ENCODE data around the gene FGF1. TPM values are rescaled to one million over a fixed set of nuclear protein-coding genes. Genes with fewer than 3 reads are reported as not detected.

Gene FGF1
- total and polyA plus RNA-seq, 2 donors (not counting 3 experiments of a cell fraction or from before 2014, with no cell fraction given) = not detected

DNA sequence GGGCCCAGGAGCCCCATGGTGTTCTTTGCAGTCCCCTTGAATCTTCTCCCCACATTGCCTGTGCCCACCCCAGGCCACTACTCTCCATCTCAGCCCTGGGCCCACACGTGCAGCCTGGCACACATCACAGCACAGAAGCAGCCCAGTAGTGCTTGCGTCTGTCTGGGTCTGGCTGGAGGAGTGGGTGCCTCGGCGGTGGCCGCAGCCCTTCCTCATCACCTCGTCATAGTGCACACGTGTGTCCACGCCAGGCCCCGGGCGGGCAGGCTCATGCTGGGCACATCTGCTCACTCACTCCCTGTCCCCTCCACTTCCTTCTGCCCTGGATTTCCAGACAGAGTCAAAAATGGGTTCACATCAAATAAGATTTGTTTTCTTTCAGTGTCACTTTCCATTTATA is 33.3 kb downstream of the FGF1 start:
- H4K20me1 ChIP-seq (replicated peaks; ENCODE audit: control insufficient read depth, extremely low read depth, insufficient read depth, low read length) = no peaks in the 10 kb centered on the region
- ChIA-PET POLR2A (no interaction called here), CTCF (interaction anchor here (1.6 to 5.9 kb wide), 3 partner anchors 42 to 60 kb away, joined by 5 to 355 read pairs (median 80); no protein-coding TSS in a partner anchor)
- H3K79me2 ChIP-seq (ENCODE audit: control insufficient read depth, insufficient read depth, low read length) = no peaks in the 10 kb centered on the region
- H3K4me2 ChIP-seq (ENCODE audit: insufficient read depth, low read length) = no peak overlapping the region
- H3K9me3 ChIP-seq (replicated peaks; ENCODE audit: control insufficient read depth, insufficient read depth, low read length) = no peaks in the 10 kb centered on the region
- no peaks in the 10 kb centered on the region for H3K4me1 ChIP-seq (ENCODE audit: control insufficient read depth, extremely low read depth, insufficient read depth, low read length)
- intact Hi-C loops (cut with micrococcal nuclease) = no loop called here
- no peak for DNase-seq (ENCODE audit: low read depth, low spot score)
- H2AFZ ChIP-seq (ENCODE audit: low read depth, low read length) = no peak overlapping the region
- TF ChIP-seq POLR2A (IDR thresholded peaks at IDR 0.05; ENCODE audit: low read depth, low read length) (no peak), JUN (IDR thresholded peaks at IDR 0.05; ENCODE audit: borderline replicate concordance, insufficient read depth, insufficient read length, low read depth) (no peak), GATA2 (IDR thresholded peaks at IDR 0.05; ENCODE audit: insufficient read depth, insufficient read length, low read depth, low read length) (no peak), EZH2 (IDR thresholded peaks at IDR 0.05; ENCODE audit: borderline replicate concordance, low read depth, low read length, severe bottlenecking) (no peak), MYC (IDR thresholded peaks at IDR 0.05; ENCODE audit: low read depth, low read length) (no peak), POLR2AphosphoS5 (IDR thresholded peaks at IDR 0.05; ENCODE audit: insufficient read depth, low read depth, low read length) (no peak)
- TF ChIP-seq, protein P1, sequence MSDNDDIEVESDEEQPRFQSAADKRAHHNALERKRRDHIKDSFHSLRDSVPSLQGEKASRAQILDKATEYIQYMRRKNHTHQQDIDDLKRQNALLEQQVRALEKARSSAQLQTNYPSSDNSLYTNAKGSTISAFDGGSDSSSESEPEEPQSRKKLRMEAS (IDR thresholded peaks at IDR 0.05; ENCODE audit: insufficient read depth, insufficient read length) = no peak
- TF ChIP-seq, protein P2, sequence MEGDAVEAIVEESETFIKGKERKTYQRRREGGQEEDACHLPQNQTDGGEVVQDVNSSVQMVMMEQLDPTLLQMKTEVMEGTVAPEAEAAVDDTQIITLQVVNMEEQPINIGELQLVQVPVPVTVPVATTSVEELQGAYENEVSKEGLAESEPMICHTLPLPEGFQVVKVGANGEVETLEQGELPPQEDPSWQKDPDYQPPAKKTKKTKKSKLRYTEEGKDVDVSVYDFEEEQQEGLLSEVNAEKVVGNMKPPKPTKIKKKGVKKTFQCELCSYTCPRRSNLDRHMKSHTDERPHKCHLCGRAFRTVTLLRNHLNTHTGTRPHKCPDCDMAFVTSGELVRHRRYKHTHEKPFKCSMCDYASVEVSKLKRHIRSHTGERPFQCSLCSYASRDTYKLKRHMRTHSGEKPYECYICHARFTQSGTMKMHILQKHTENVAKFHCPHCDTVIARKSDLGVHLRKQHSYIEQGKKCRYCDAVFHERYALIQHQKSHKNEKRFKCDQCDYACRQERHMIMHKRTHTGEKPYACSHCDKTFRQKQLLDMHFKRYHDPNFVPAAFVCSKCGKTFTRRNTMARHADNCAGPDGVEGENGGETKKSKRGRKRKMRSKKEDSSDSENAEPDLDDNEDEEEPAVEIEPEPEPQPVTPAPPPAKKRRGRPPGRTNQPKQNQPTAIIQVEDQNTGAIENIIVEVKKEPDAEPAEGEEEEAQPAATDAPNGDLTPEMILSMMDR (IDR thresholded peaks at IDR 0.05; ENCODE audit: extremely low read depth in 1 of 2, insufficient read depth in 1 of 2, low read depth in 1 of 2, low read length in 2 of 2) = no peak
- dilution Hi-C loops (cut with MboI; ENCODE audit: extremely low pct_ligation_motif_present, low sequenced_read_pairs) = no loop called here
- BruUV-seq (replicated peaks) = no TSS peak
- H3K27me3 ChIP-seq (ENCODE audit: control insufficient read depth in 2 of 2, insufficient read depth in 2 of 2, low read length in 2 of 2) = peaks cover 2 to 14% of the 10 kb centered on the region in 2 experiments
- H3K27ac ChIP-seq (ENCODE audit: insufficient read depth, low read depth, low read length) = no peak overlapping the region
- no peak overlapping the region for H3K9ac ChIP-seq (replicated peaks; ENCODE audit: extremely low read depth, insufficient read depth, low read length)
- no peak for FAIRE-seq
- H3K36me3 ChIP-seq (ENCODE audit: control insufficient read depth in 2 of 2, extremely low read depth in 1 of 2, insufficient read depth in 2 of 2, low read length in 2 of 2) = no peaks in the 10 kb centered on the region
- H3K4me3 ChIP-seq (replicated peaks in 1 of 3; ENCODE audit: insufficient read depth in 1 of 3, low read depth in 1 of 3, low read length in 3 of 3) = no peak overlapping the region
- H3K9me1 ChIP-seq (replicated peaks; ENCODE audit: control insufficient read depth, extremely low read depth, insufficient read depth, low read length) = no peaks in the 10 kb centered on the region

All from endothelial cell of umbilical vein (primary cell).